K562 (cell line): ENCODE results near the gene KRT8. TPM values are rescaled to one million over a fixed set of nuclear protein-coding genes. Genes with fewer than 3 reads are reported as not detected.

Source experiments
- CCAR2 ChIP-seq: fragments of 200-400 bp; formaldehyde crosslinking; IDR thresholded peaks from 2 replicates; pipeline ENCODE4 v1.6.1; 2017; ENCODE audit warnings: mild to moderate bottlenecking, low read depth, low read length
- CCNT2 ChIP-seq: IDR thresholded peaks from 2 replicates; pipeline ENCODE4 v1.6.1; 2011; ENCODE audit warnings: borderline replicate concordance, low read depth, mild to moderate bottlenecking, moderate library complexity, mixed read lengths, low read length; ENCODE audit not compliant: insufficient read length; ENCODE audit errors: extremely low read depth
- HDAC3 ChIP-seq: fragments of 450-650 bp; IDR thresholded peaks from 2 replicates; pipeline ENCODE4 v1.6.1; 2018; ENCODE audit warnings: borderline replicate concordance, mild to moderate bottlenecking, moderate library complexity; ENCODE audit not compliant: partially characterized antibody
- KDM5B ChIP-seq: fragments of 200-600 bp; sonication (generic); IDR thresholded peaks from 2 replicates; pipeline ENCODE4 v1.6.1; 2012; ENCODE audit warnings: low read depth, mild to moderate bottlenecking, moderate library complexity, low read length, control low read depth, inconsistent platforms; ENCODE audit not compliant: insufficient replicate concordance
- MAZ ChIP-seq, 2 experiments: fragments of 450-650 bp in 1 of 2; sonication (generic) in 1 of 2; formaldehyde crosslinking; IDR thresholded peaks in 1 of 2; conservative IDR thresholded peaks in 1 of 2; 2 replicates each; pipeline versions ENCODE4 v1.4.0 to v1.5.0; 2020; ENCODE audit warnings: mild to moderate bottlenecking in 1 of 2, missing genetic modification reagents in 1 of 2
- MIER1 ChIP-seq: fragments of 450-650 bp; IDR thresholded peaks from 2 replicates; pipeline ENCODE4 v1.6.1; 2016; ENCODE audit warnings: antibody characterized with exemption, mild to moderate bottlenecking, low read depth
- NBN ChIP-seq: fragments of 450-650 bp; IDR thresholded peaks from 2 replicates; pipeline ENCODE4 v1.6.1; 2016; ENCODE audit warnings: low read depth, mild to moderate bottlenecking
- RBM34 ChIP-seq: fragments of 200-400 bp; formaldehyde crosslinking; IDR thresholded peaks from 2 replicates; pipeline ENCODE4 v1.6.1; 2018; ENCODE audit warnings: low read length, borderline replicate concordance; ENCODE audit not compliant: insufficient read depth
- TCF3 ChIP-seq: sonication (generic); formaldehyde crosslinking; IDR thresholded peaks from 2 replicates; pipeline ENCODE4 v1.4.0; 2020; ENCODE audit warnings: mild to moderate bottlenecking, missing genetic modification reagents
- ZBED1 ChIP-seq: IDR thresholded peaks from 2 replicates; pipeline ENCODE4 v1.6.1; 2014
- polyA plus RNA-seq, 8 experiments: library from polyadenylated mRNA; depleted of rRNA in 4 of 8; stranded (reverse) in 5 of 8; unstranded in 3 of 8; fragments of >200 nt; fragmentation: Nextera tagmentation in 2 of 8; fragmentation: Illumina TruSeq in 1 of 8; extraction: Ambion mirVana in 2 of 8; extraction: Trizol in 1 of 8; gene quantifications; 2 replicates each; pipeline versions ENCODE4 v1.2.1 to v1.2.3, GENCODE V29; 2011 to 2014; ENCODE audit warnings: inconsistent platforms in 1 of 8, missing spikeins in 1 of 8
- total RNA-seq, 7 experiments: library from RNA; depleted of rRNA in 6 of 7; stranded (reverse); fragments of >200 nt in 6 of 7; fragmentation: Illumina TruSeq in 2 of 7; extraction: Trizol in 2 of 7; gene quantifications; 2 replicates each; pipeline versions ENCODE4 v1.2.1 to v1.2.3, GENCODE V29; 2011 to 2021; ENCODE audit warnings: low replicate concordance in 1 of 7
- TF ChIP-seq, protein P1 (sequence below): fragments of 200-600 bp; sonication (generic); IDR thresholded peaks from one replicate; pipeline ENCODE4 v1.6.1; 2012; ENCODE audit warnings: mild to moderate bottlenecking, low read depth, low read length, inconsistent platforms
- TF ChIP-seq, protein P2 (sequence below): fragments of 150-350 bp; conservative IDR thresholded peaks from 2 replicates; pipeline ENCODE4 v1.6.1; 2014; ENCODE audit warnings: low read length

KRT8 gene
- total and polyA plus RNA-seq, 9 of the 15 experiments (the other 6 are each of a cell fraction or from before 2014, with no cell fraction given), result 41.5 to 661 (median 260) TPM

DNA sequence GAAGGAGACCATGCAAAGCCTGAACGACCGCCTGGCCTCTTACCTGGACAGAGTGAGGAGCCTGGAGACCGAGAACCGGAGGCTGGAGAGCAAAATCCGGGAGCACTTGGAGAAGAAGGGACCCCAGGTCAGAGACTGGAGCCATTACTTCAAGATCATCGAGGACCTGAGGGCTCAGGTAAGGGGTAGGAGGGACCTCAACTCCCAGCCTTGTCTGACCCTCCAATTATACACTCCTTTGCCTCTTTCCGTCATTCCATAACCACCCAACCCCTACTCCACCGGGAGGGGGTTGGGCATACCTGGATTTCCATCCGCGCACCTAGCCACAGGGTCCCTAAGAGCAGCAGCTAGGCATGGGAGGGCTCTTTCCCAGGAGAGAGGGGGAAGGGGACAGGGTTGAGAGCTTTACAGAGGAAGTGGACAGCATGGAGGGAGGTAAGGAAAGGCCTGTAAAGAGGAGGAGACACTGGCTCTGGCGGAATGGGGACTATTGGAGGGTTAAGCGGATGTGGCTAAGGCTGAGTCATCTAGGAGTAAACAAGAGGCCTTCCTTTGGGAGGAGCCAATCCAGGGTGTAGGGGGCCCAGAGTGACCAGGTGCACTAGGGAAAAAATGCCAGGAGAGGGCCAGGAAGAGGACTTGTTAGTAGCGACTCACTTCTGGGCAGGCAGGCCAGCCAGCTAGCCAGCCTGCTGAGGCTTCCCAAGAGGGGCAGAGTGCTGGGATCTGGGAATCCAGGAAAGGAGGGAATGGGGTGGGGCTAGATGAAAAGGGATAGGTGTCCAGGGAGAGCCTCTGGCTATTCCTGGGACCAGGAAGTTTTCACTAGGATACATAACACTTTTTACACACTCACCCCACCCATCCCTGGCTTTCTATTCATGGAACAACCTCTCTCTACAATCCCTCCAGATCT lies 44.8 kb upstream of the KRT8 start (continued):
- TF ChIP-seq, protein P1, sequence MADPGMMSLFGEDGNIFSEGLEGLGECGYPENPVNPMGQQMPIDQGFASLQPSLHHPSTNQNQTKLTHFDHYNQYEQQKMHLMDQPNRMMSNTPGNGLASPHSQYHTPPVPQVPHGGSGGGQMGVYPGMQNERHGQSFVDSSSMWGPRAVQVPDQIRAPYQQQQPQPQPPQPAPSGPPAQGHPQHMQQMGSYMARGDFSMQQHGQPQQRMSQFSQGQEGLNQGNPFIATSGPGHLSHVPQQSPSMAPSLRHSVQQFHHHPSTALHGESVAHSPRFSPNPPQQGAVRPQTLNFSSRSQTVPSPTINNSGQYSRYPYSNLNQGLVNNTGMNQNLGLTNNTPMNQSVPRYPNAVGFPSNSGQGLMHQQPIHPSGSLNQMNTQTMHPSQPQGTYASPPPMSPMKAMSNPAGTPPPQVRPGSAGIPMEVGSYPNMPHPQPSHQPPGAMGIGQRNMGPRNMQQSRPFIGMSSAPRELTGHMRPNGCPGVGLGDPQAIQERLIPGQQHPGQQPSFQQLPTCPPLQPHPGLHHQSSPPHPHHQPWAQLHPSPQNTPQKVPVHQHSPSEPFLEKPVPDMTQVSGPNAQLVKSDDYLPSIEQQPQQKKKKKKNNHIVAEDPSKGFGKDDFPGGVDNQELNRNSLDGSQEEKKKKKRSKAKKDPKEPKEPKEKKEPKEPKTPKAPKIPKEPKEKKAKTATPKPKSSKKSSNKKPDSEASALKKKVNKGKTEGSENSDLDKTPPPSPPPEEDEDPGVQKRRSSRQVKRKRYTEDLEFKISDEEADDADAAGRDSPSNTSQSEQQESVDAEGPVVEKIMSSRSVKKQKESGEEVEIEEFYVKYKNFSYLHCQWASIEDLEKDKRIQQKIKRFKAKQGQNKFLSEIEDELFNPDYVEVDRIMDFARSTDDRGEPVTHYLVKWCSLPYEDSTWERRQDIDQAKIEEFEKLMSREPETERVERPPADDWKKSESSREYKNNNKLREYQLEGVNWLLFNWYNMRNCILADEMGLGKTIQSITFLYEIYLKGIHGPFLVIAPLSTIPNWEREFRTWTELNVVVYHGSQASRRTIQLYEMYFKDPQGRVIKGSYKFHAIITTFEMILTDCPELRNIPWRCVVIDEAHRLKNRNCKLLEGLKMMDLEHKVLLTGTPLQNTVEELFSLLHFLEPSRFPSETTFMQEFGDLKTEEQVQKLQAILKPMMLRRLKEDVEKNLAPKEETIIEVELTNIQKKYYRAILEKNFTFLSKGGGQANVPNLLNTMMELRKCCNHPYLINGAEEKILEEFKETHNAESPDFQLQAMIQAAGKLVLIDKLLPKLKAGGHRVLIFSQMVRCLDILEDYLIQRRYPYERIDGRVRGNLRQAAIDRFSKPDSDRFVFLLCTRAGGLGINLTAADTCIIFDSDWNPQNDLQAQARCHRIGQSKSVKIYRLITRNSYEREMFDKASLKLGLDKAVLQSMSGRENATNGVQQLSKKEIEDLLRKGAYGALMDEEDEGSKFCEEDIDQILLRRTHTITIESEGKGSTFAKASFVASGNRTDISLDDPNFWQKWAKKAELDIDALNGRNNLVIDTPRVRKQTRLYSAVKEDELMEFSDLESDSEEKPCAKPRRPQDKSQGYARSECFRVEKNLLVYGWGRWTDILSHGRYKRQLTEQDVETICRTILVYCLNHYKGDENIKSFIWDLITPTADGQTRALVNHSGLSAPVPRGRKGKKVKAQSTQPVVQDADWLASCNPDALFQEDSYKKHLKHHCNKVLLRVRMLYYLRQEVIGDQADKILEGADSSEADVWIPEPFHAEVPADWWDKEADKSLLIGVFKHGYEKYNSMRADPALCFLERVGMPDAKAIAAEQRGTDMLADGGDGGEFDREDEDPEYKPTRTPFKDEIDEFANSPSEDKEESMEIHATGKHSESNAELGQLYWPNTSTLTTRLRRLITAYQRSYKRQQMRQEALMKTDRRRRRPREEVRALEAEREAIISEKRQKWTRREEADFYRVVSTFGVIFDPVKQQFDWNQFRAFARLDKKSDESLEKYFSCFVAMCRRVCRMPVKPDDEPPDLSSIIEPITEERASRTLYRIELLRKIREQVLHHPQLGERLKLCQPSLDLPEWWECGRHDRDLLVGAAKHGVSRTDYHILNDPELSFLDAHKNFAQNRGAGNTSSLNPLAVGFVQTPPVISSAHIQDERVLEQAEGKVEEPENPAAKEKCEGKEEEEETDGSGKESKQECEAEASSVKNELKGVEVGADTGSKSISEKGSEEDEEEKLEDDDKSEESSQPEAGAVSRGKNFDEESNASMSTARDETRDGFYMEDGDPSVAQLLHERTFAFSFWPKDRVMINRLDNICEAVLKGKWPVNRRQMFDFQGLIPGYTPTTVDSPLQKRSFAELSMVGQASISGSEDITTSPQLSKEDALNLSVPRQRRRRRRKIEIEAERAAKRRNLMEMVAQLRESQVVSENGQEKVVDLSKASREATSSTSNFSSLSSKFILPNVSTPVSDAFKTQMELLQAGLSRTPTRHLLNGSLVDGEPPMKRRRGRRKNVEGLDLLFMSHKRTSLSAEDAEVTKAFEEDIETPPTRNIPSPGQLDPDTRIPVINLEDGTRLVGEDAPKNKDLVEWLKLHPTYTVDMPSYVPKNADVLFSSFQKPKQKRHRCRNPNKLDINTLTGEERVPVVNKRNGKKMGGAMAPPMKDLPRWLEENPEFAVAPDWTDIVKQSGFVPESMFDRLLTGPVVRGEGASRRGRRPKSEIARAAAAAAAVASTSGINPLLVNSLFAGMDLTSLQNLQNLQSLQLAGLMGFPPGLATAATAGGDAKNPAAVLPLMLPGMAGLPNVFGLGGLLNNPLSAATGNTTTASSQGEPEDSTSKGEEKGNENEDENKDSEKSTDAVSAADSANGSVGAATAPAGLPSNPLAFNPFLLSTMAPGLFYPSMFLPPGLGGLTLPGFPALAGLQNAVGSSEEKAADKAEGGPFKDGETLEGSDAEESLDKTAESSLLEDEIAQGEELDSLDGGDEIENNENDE, result no peak
- TF ChIP-seq KDM5B (peak; percentile 74), MIER1 (no peak), CCAR2 (no peak), CCNT2 (peak; percentile 57), HDAC3 (peak; percentile 65), MAZ (CRISPR knock-in tag; conservative IDR thresholded peaks at IDR 0.05 in 1 of 2, IDR thresholded peaks at IDR 0.05 in 1 of 2) (peak; percentile 46 to 65; a peak in 3 of 4 replicates), TCF3 (peak; percentile 37; the same call in 1 of the 2 replicates), NBN (peak; percentile 95), RBM34 (no peak), ZBED1 (0 out of 2 replicates have a peak, but pooled peaks have one; percentile 57)
- TF ChIP-seq, protein P2, sequence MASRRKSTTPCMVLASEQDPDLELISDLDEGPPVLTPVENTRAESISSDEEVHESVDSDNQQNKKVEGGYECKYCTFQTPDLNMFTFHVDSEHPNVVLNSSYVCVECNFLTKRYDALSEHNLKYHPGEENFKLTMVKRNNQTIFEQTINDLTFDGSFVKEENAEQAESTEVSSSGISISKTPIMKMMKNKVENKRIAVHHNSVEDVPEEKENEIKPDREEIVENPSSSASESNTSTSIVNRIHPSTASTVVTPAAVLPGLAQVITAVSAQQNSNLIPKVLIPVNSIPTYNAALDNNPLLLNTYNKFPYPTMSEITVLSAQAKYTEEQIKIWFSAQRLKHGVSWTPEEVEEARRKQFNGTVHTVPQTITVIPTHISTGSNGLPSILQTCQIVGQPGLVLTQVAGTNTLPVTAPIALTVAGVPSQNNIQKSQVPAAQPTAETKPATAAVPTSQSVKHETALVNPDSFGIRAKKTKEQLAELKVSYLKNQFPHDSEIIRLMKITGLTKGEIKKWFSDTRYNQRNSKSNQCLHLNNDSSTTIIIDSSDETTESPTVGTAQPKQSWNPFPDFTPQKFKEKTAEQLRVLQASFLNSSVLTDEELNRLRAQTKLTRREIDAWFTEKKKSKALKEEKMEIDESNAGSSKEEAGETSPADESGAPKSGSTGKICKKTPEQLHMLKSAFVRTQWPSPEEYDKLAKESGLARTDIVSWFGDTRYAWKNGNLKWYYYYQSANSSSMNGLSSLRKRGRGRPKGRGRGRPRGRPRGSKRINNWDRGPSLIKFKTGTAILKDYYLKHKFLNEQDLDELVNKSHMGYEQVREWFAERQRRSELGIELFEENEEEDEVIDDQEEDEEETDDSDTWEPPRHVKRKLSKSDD, result no peak
